GM19467 (cell line): ENCODE data around the gene SSX2.
"Not testable (repeated sequence)": the region's sequence is repeated elsewhere in the genome, so short reads cannot be mapped to it uniquely, and the experiment has no call there.

ENCODE experiments used
- ATAC-seq: cut with Tn5 transposase; IDR thresholded peaks from one replicate; pipeline ENCODE4 v1.9.1; 2021; ENCODE audit warnings: mild to moderate bottlenecking, moderate library complexity; ENCODE audit not compliant: unreplicated experiment

Gene SSX2

GRCh38 chrX:52707078-52707477 is at the start of gene SSX2:
Gene SSX2, minus strand, starts transcription at chrX:52707178. Its CDS starts 1,429 bp downstream, at chrX:52705749.
- not testable (repeated sequence) for ATAC-seq

- not testable (repeated sequence) for ATAC-seq
Observed at GRCh38 chrX:52750952-52751351, 44.0 kb upstream of the SSX2 start, which contains the start of gene SSX2B. Gene SSX2B, plus strand, starts transcription at chrX:52751252. Its CDS starts 1,429 bp downstream, at chrX:52752681.

- ATAC-seq = not testable (repeated sequence)
Observed at GRCh38 chrX:52692034-52692433, 14.9 kb downstream of the SSX2 start.

GRCh38 chrX:52662218-52662617 is 44.8 kb downstream of the SSX2 start:
- ATAC-seq = not testable (repeated sequence)

- not testable (repeated sequence) for ATAC-seq
Observed at GRCh38 chrX:52655475-52655874, 51.5 kb downstream of the SSX2 start.

- ATAC-seq = not testable (repeated sequence)
Observed at GRCh38 chrX:52654800-52655199, 52.2 kb downstream of the SSX2 start, which contains the start of gene SSX7. Gene SSX7, minus strand, starts transcription at chrX:52654900. Its CDS starts 1,428 bp downstream, at chrX:52653472.

GRCh38 chrX:52650676-52651075 is 56.3 kb downstream of the SSX2 start:
- not testable (repeated sequence) for ATAC-seq

GRCh38 chrX:52648956-52649355 is 58.0 kb downstream of the SSX2 start:
- ATAC-seq = not testable (repeated sequence)
